Liver (tissue), 3 donors: Measurements from ENCODE around the gene C10orf67.

Source experiments
- FOXA1 ChIP-seq: IDR thresholded peaks from 2 replicates; pipeline ENCODE4 v1.6.1; 2016; ENCODE audit warnings: antibody characterized with exemption
- GABPA ChIP-seq, 2 donors: IDR thresholded peaks in 1 of 2; conservative IDR thresholded peaks in 1 of 2; 2 replicates each; pipeline ENCODE4 v1.6.1; 2016; ENCODE audit warnings: antibody characterized with exemption in 2 of 2, mild to moderate bottlenecking in 1 of 2, moderate library complexity in 1 of 2
- RAD21 ChIP-seq, 2 donors: IDR thresholded peaks; 2 replicates each; pipeline ENCODE4 v1.6.1; 2016; ENCODE audit warnings: antibody characterized with exemption in 2 of 2, mild to moderate bottlenecking in 2 of 2
- SP1 ChIP-seq: IDR thresholded peaks from 2 replicates; pipeline ENCODE4 v1.6.1; 2018; ENCODE audit warnings: antibody characterized with exemption, mild to moderate bottlenecking
- TF ChIP-seq, protein P1 (sequence below): fragments of 150-350 bp; IDR thresholded peaks from 2 replicates; pipeline ENCODE4 v1.5.1; 2017; ENCODE audit warnings: improper control_type of control experiment, low read depth, low read length; ENCODE audit not compliant: missing input control
- TF ChIP-seq, protein P2 (sequence below): IDR thresholded peaks from 2 replicates; pipeline ENCODE4 v1.6.1; 2016; ENCODE audit warnings: antibody characterized with exemption
- TF ChIP-seq, protein P3 (sequence below): IDR thresholded peaks from 2 replicates; pipeline ENCODE4 v1.6.1; 2016; ENCODE audit warnings: antibody characterized with exemption, mild to moderate bottlenecking
- donor health status: healthy.
- donor health status: healthy.

DNA sequence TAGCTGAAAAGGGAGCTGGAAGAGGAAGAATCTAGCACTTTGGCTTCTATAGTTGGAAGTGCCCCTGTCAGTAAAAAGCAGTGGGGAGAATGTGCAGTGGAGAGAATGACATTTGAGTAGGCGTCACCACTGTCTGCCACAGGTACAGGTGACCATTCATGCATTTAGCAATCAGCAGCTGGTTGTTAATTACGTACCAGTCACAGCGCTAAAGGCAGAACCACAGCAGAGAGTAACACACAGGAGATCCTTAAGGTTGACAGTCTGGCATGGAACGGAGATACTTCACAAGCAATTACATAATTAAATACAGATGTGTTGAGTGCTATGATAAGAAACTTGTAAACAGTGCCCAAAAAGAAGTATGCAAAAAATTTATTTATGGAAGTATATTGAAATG lies 24.8 kb downstream of the C10orf67 start:
- TF ChIP-seq, protein P1, sequence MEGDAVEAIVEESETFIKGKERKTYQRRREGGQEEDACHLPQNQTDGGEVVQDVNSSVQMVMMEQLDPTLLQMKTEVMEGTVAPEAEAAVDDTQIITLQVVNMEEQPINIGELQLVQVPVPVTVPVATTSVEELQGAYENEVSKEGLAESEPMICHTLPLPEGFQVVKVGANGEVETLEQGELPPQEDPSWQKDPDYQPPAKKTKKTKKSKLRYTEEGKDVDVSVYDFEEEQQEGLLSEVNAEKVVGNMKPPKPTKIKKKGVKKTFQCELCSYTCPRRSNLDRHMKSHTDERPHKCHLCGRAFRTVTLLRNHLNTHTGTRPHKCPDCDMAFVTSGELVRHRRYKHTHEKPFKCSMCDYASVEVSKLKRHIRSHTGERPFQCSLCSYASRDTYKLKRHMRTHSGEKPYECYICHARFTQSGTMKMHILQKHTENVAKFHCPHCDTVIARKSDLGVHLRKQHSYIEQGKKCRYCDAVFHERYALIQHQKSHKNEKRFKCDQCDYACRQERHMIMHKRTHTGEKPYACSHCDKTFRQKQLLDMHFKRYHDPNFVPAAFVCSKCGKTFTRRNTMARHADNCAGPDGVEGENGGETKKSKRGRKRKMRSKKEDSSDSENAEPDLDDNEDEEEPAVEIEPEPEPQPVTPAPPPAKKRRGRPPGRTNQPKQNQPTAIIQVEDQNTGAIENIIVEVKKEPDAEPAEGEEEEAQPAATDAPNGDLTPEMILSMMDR: no peak
- no peak for TF ChIP-seq FOXA1
- no peak for TF ChIP-seq SP1
- TF ChIP-seq, protein P2, sequence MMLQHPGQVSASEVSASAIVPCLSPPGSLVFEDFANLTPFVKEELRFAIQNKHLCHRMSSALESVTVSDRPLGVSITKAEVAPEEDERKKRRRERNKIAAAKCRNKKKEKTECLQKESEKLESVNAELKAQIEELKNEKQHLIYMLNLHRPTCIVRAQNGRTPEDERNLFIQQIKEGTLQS: no peak
- TF ChIP-seq, protein P3, sequence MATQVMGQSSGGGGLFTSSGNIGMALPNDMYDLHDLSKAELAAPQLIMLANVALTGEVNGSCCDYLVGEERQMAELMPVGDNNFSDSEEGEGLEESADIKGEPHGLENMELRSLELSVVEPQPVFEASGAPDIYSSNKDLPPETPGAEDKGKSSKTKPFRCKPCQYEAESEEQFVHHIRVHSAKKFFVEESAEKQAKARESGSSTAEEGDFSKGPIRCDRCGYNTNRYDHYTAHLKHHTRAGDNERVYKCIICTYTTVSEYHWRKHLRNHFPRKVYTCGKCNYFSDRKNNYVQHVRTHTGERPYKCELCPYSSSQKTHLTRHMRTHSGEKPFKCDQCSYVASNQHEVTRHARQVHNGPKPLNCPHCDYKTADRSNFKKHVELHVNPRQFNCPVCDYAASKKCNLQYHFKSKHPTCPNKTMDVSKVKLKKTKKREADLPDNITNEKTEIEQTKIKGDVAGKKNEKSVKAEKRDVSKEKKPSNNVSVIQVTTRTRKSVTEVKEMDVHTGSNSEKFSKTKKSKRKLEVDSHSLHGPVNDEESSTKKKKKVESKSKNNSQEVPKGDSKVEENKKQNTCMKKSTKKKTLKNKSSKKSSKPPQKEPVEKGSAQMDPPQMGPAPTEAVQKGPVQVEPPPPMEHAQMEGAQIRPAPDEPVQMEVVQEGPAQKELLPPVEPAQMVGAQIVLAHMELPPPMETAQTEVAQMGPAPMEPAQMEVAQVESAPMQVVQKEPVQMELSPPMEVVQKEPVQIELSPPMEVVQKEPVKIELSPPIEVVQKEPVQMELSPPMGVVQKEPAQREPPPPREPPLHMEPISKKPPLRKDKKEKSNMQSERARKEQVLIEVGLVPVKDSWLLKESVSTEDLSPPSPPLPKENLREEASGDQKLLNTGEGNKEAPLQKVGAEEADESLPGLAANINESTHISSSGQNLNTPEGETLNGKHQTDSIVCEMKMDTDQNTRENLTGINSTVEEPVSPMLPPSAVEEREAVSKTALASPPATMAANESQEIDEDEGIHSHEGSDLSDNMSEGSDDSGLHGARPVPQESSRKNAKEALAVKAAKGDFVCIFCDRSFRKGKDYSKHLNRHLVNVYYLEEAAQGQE: no peak
- no peak for TF ChIP-seq RAD21 (IDR thresholded peaks at IDR 0.05)
- no peak for TF ChIP-seq GABPA (IDR thresholded peaks at IDR 0.05 in 1 of 2, conservative IDR thresholded peaks at IDR 0.05 in 1 of 2)
